ENCODE data around the gene WASL. TPM values are rescaled to one million over a fixed set of nuclear protein-coding genes. Genes with fewer than 3 reads are reported as not detected.
A peak's percentile ranks its signal among the peaks of the same experiment; 100 is the strongest.
"Not testable (repeated sequence)": the region's sequence is repeated elsewhere in the genome, so short reads cannot be mapped to it uniquely, and the experiment has no call there.

WASL gene
- total RNA-seq, 1 experiment from 2014 or later: 42.3 TPM

GRCh38 chr7:123738808-123739207, 10.0 kb downstream of the WASL start:
- no peak overlapping the region for H3K4me3 ChIP-seq (ENCODE audit: low read depth, low read length)
- H3K27me3 ChIP-seq (replicated peaks; ENCODE audit: control insufficient read depth, insufficient read depth, low read length): no peaks in the 10 kb centered on the region
- Mint-ChIP-seq H3K4me1 (ENCODE audit: low read depth, unreplicated experiment) (peaks cover 19% of the 10 kb centered on the region), H3K36me3 (ENCODE audit: insufficient read depth, unreplicated experiment) (peaks cover 6% of the 10 kb centered on the region), H3K4me3 (ENCODE audit: unreplicated experiment) (peak overlapping the region; percentile 49), H3K9me3 (ENCODE audit: unreplicated experiment) (peaks cover 4% of the 10 kb centered on the region), H3K27me3 (ENCODE audit: insufficient read depth, unreplicated experiment) (no peaks in the 10 kb centered on the region), H3K27ac (ENCODE audit: unreplicated experiment) (no peak overlapping the region)
- POLR2A ChIA-PET: interaction anchor here (1.3 kb wide), 1 partner anchor 10 kb away, joined by 7 read pairs; the partner anchor contains the start of gene WASL
- intact Hi-C loops (cut with micrococcal nuclease; ENCODE audit: unreplicated experiment): loop anchor here (1.0 kb wide), 1 partner anchor 8 kb away; no protein-coding TSS in a partner anchor
- H3K4me1 ChIP-seq: peaks cover 31% of the 10 kb centered on the region
- CTCF ChIA-PET: interaction anchor here (1.0 kb wide), 1 partner anchor 9 kb away, joined by 3 read pairs; the partner anchor contains the start of gene WASL
- no TSS peak for BruUV-seq (replicated peaks)
- H3K9me3 ChIP-seq: peaks cover 7% of the 10 kb centered on the region
- H3K36me3 ChIP-seq (ENCODE audit: control insufficient read depth, insufficient read depth, low read length): no peaks in the 10 kb centered on the region
- DNase-seq: no peak
- TF ChIP-seq, protein P1, sequence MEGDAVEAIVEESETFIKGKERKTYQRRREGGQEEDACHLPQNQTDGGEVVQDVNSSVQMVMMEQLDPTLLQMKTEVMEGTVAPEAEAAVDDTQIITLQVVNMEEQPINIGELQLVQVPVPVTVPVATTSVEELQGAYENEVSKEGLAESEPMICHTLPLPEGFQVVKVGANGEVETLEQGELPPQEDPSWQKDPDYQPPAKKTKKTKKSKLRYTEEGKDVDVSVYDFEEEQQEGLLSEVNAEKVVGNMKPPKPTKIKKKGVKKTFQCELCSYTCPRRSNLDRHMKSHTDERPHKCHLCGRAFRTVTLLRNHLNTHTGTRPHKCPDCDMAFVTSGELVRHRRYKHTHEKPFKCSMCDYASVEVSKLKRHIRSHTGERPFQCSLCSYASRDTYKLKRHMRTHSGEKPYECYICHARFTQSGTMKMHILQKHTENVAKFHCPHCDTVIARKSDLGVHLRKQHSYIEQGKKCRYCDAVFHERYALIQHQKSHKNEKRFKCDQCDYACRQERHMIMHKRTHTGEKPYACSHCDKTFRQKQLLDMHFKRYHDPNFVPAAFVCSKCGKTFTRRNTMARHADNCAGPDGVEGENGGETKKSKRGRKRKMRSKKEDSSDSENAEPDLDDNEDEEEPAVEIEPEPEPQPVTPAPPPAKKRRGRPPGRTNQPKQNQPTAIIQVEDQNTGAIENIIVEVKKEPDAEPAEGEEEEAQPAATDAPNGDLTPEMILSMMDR (IDR thresholded peaks at IDR 0.05; ENCODE audit: insufficient read depth in 1 of 2, low read depth in 1 of 2, low read length in 1 of 2, severe bottlenecking in 1 of 2, unreplicated experiment in 1 of 2): no peak

DNA sequence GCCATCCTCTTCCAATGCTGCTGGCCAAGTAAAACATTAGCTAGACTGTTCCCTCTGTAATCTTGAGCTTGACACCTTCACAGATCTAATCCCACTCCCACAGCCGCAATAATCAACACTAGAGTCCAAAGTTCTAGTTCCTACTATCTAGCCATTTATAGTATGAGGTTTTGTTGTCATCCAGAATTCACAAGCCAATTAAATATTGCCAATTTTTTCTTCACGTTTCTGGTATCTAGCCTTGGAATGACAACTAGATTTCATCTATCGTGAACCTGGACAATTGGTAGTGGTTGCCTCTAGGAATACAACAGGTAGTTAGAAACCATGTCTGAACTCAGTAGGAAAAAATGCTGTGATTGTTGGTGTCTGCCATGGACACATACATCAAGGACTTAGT, 10.4 kb downstream of the WASL start:
- no peak overlapping the region for H3K4me3 ChIP-seq (ENCODE audit: low read depth, low read length)
- H3K36me3 Mint-ChIP-seq (ENCODE audit: insufficient read depth, unreplicated experiment): peaks cover 6% of the 10 kb centered on the region
- no TSS peak for BruUV-seq (replicated peaks)
- H3K27me3 Mint-ChIP-seq (ENCODE audit: insufficient read depth, unreplicated experiment): no peaks in the 10 kb centered on the region
- CTCF ChIA-PET: interaction anchor here (1.0 kb wide), 1 partner anchor 10 kb away, joined by 3 read pairs; the partner anchor contains the start of gene WASL
- peaks cover 7% of the 10 kb centered on the region for H3K9me3 ChIP-seq
- H3K4me1 ChIP-seq: peaks cover 31% of the 10 kb centered on the region
- POLR2A ChIA-PET: interaction anchor here (0.9 to 1.3 kb wide), 2 partner anchors 11 to 87 kb away, joined by 3 to 7 read pairs; partner anchors contain the start of gene WASL
- TF ChIP-seq, protein P1 (IDR thresholded peaks at IDR 0.05; ENCODE audit: insufficient read depth in 1 of 2, low read depth in 1 of 2, low read length in 1 of 2, severe bottlenecking in 1 of 2, unreplicated experiment in 1 of 2): no peak
- H3K36me3 ChIP-seq (ENCODE audit: control insufficient read depth, insufficient read depth, low read length): no peaks in the 10 kb centered on the region
- DNase-seq: peak in 1 of 2 experiments; percentile 34
- peaks cover 9% of the 10 kb centered on the region for H3K9me3 Mint-ChIP-seq (ENCODE audit: unreplicated experiment)
- intact Hi-C loops (cut with micrococcal nuclease; ENCODE audit: unreplicated experiment): loop anchor here (1.0 kb wide), 1 partner anchor 9 kb away; no protein-coding TSS in a partner anchor
- H3K27me3 ChIP-seq (replicated peaks; ENCODE audit: control insufficient read depth, insufficient read depth, low read length): no peaks in the 10 kb centered on the region
- H3K27ac Mint-ChIP-seq (ENCODE audit: unreplicated experiment): no peak overlapping the region
- peaks cover 16% of the 10 kb centered on the region for H3K4me1 Mint-ChIP-seq (ENCODE audit: low read depth, unreplicated experiment)
- peak overlapping the region; percentile 49 for H3K4me3 Mint-ChIP-seq (ENCODE audit: unreplicated experiment)

GRCh38 chr7:123737168-123737674, 11.6 kb downstream of the WASL start:
- CTCF ChIA-PET; H3K27ac Mint-ChIP-seq (ENCODE audit: unreplicated experiment); H3K4me3 ChIP-seq (ENCODE audit: low read depth, low read length); H3K36me3 Mint-ChIP-seq (ENCODE audit: insufficient read depth, unreplicated experiment); H3K4me3 Mint-ChIP-seq (ENCODE audit: unreplicated experiment); H3K27me3 ChIP-seq (replicated peaks; ENCODE audit: control insufficient read depth, insufficient read depth, low read length); BruUV-seq (replicated peaks); H3K36me3 ChIP-seq (ENCODE audit: control insufficient read depth, insufficient read depth, low read length); H3K27me3 Mint-ChIP-seq (ENCODE audit: insufficient read depth, unreplicated experiment); intact Hi-C loops (cut with micrococcal nuclease; ENCODE audit: unreplicated experiment); DNase-seq: not testable (repeated sequence)
- H3K9me3 ChIP-seq: peaks cover 12% of the 10 kb centered on the region
- H3K4me1 Mint-ChIP-seq (ENCODE audit: low read depth, unreplicated experiment): peaks cover 16% of the 10 kb centered on the region
- POLR2A ChIA-PET: interaction anchor here (1.3 kb wide), 1 partner anchor 12 kb away, joined by 7 read pairs; the partner anchor contains the start of gene WASL
- peaks cover 30% of the 10 kb centered on the region for H3K4me1 ChIP-seq
- peaks cover 20% of the 10 kb centered on the region for H3K9me3 Mint-ChIP-seq (ENCODE audit: unreplicated experiment)
